Fibroblast of the aortic adventitia (primary cell): ENCODE results near the gene RGL1. TPM values are rescaled to one million over a fixed set of nuclear protein-coding genes. Genes with fewer than 3 reads are reported as not detected.
"Not testable (repeated sequence)": the region's sequence is repeated elsewhere in the genome, so short reads cannot be mapped to it uniquely, and the experiment has no call there.

Source experiments
- DNase-seq: peaks from one replicate; pipeline ENCODE4 v3.0.0-alpha.2; 2010; ENCODE audit warnings: low read depth
- H3K4me3 ChIP-seq: 2 replicates; pipeline ENCODE4 v1.5.1; 2011; ENCODE audit warnings: low read depth, mild to moderate bottlenecking, control low read depth, low read length, moderate library complexity
- total RNA-seq: library from RNA; depleted of rRNA; stranded (reverse); fragments of >200 nt; gene quantifications from 2 replicates; pipeline ENCODE4 v1.2.3, GENCODE V29; 2012; ENCODE audit warnings: low replicate concordance
- TF ChIP-seq, protein P1 (sequence below): IDR thresholded peaks from 2 replicates; pipeline ENCODE4 v1.5.1; 2011; ENCODE audit warnings: mild to moderate bottlenecking, low read length, control low read depth, inconsistent platforms; ENCODE audit not compliant: insufficient read depth

RGL1 gene
- total RNA-seq, 1 donor: 55.1 TPM

DNA sequence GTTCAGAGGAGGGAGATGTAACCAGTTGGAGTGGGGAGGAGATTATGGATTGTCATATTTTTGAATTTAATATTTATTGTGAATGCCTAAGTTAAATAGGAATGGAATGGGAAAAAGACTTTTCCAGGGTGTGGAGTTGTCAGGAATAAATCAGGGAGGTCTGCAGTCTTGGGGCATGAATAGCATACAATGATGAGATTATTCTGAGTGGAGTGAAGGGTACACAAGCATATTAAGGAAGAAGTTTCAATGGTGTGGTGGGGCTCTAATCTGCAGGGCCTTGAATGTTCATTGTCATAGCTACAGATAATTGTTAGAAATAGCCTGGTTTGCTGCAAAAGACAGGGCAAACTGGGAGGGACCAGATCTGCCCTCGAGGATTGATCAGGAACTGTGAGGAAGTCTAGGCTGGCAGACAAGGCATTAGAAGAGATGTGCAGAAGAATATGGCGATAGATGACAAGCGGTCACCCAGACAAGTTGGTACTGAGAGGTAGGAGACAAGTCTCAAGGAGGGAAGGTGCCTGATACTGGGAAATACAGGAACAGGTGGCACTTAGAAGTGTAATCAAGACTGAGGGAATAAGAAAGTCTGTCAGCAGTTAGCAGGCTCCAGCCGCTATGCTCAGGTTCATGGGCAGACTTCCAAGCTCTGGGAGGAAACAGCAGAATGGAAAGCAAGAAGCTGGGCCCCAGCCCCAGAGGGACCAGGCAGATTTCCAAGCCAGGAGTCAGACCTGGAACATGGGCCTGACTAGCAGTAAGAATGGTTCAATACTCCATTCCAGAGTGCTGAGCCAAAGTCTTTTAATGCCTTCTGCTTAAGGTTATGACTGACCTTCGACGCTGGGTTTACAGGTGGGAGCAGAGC lies 20.9 kb upstream of the RGL1 start:
- DNase-seq: peak; percentile 96
- TF ChIP-seq, protein P1, sequence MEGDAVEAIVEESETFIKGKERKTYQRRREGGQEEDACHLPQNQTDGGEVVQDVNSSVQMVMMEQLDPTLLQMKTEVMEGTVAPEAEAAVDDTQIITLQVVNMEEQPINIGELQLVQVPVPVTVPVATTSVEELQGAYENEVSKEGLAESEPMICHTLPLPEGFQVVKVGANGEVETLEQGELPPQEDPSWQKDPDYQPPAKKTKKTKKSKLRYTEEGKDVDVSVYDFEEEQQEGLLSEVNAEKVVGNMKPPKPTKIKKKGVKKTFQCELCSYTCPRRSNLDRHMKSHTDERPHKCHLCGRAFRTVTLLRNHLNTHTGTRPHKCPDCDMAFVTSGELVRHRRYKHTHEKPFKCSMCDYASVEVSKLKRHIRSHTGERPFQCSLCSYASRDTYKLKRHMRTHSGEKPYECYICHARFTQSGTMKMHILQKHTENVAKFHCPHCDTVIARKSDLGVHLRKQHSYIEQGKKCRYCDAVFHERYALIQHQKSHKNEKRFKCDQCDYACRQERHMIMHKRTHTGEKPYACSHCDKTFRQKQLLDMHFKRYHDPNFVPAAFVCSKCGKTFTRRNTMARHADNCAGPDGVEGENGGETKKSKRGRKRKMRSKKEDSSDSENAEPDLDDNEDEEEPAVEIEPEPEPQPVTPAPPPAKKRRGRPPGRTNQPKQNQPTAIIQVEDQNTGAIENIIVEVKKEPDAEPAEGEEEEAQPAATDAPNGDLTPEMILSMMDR: no peak
- no peak overlapping the region for H3K4me3 ChIP-seq

DNA sequence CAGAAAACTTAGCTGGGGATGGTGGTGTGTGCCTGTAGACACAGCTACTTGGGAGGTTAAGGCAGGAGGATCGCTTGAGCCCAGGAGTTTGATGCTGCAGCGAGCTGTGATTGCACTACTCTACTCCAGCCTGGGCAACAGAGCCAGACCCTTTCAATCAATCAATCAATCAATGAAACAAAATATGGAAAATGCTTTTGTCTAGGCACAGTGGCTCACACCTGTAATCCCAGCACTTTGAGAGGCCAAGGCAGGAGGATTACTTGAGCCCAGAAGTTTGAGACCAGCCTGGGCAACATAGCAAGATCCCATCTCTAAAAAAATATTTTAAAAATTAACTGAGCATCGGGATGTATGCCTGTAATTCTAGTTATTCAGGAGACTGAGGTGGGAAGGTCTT lies 19.0 kb upstream of the RGL1 start:
- not testable (repeated sequence) for DNase-seq, H3K4me3 ChIP-seq

DNA sequence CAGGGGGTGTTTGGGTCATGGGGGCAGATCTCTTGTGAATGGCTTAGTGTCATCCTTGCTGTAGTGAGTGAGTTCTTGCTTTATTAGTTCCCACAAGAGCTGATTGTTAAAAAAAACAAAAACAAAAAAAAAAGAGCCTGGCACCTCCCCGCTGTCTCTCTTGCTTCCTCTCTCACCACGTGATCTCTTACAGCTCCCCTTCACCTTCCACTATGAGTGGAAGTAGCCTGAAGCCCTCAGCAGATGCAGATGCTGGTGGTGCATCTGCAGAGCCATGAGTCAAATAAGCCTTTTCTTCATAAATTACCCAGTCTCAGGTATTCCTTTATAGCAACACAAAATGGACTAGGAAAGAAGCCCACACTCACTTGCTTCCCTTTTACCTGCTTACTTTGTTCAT lies 17.2 kb upstream of the RGL1 start:
- H3K4me3 ChIP-seq: no peak overlapping the region
- DNase-seq: no peak
- TF ChIP-seq, protein P1: no peak

DNA sequence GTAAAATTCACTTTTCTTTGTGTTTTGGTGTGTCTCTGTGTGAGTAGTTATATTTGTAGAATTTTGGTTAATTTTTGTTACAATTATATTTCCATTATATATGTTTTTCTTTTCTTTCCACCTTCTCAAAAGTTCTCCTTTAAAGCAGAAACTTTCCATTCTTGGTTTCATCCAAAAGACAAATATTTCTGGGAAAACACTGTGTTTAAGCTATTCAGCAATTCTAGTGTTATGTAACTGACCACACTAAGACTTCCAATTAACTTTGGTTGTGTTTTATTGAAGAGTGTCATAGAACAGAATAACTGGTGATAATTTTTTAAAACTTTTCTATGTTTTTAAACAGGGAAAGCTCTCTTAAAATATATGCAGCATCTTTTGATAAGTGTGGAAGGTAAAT lies 13.6 kb upstream of the RGL1 start:
- TF ChIP-seq, protein P1: no peak

DNA sequence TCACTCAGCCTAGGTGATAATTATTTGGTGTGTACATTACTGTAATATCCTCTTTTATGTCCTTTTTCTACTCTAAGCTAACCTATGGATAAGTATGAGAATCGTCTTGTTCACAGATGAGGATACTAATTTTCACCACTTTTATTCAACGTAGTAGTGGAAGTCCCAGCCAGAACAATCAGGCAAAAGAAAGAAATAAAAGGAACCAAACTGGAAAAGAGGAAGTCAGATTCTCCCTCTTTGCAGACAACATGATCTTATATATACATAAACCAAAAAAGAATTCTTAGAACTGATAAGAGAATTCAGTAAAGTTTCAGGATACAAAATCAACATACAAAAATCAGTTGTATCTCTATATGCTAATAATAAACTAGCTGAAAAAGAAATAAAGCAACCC lies 12.6 kb upstream of the RGL1 start:
- no peak overlapping the region for H3K4me3 ChIP-seq
- TF ChIP-seq, protein P1: no peak
- no peak for DNase-seq

More for the DNA sequence above, 13.6 kb upstream of the RGL1 start:
- H3K4me3 ChIP-seq: no peak overlapping the region
- DNase-seq: no peak

DNA sequence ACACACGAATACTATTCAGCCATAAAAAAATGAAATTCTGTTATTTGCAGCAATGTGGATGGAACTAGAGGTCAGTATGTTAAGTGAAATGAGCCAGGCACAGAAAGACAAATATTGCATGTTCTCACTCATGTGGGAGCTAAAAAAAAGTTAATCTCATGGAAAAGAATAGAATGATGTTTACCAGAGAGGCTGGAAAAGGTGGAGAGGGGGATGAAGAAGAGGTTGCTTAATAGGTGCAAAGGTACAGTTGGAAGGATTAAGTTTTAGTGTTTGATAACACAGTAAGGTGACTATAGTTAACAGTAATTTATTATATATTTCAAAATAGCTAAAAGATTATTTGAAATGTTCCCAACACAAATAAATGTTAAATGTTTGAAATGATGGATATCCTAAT lies 10.8 kb upstream of the RGL1 start:
- DNase-seq: no peak
- TF ChIP-seq, protein P1: no peak

DNA sequence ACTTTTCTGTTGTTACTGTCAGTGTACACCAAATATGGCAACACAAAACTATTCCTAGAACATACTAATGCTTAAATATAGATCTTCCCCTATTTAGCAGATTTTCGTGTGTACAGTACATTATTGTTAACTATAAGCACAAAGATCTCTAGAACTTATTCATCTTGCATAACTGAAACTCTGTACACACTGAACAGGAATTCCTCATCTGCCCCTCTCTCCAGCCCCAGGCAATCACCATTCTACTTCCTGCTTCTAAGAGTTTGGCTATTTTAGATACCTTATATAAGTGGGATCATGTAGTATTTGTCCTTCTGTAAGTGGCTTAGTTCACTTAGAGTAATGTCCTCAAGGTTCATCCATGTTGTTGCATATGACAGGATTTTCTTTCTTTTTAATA lies 4.5 kb upstream of the RGL1 start:
- TF ChIP-seq, protein P1: no peak
- no peak for DNase-seq
- H3K4me3 ChIP-seq: no peak overlapping the region

More for the DNA sequence above, 10.8 kb upstream of the RGL1 start:
- no peak overlapping the region for H3K4me3 ChIP-seq
